Endothelial cell of umbilical vein (primary cell): ENCODE measurements around the gene TPCN2. TPM values are rescaled to one million over a fixed set of nuclear protein-coding genes. Genes with fewer than 3 reads are reported as not detected.
A peak's percentile ranks its signal among the peaks of the same experiment; 100 is the strongest.

Experiments
- BruUV-seq: library from RNA; stranded (reverse); fragments of 400-500 nt; replicated peaks from 2 replicates; lab custom pipeline; 2021; lab: Mats Ljungman, UMichigan
- CTCF ChIA-PET: fragments of 300-600, 350-600 bp; sonication (Branson Sonifier 250); formaldehyde crosslinking; loops from one replicate; lab custom pipeline; 2021; ENCODE audit warnings: antibody characterized with exemption, inconsistent platforms; lab: Charles Lee
- POLR2A ChIA-PET: fragments of 300-600, 350-600 bp; sonication (Branson Sonifier 250); formaldehyde crosslinking; loops from one replicate; lab custom pipeline; 2021; ENCODE audit warnings: antibody characterized with exemption, inconsistent platforms; lab: Charles Lee
- DNase-seq: peaks from one replicate; pipeline ENCODE4 v3.0.0-alpha.2; 2011; ENCODE audit warnings: low read depth, low spot score
- FAIRE-seq: peaks from 2 replicates; lab custom pipeline; 2011; peaks lifted over from hg19 to GRCh38; lab: Jason Lieb, UNC
- H2AFZ ChIP-seq: 2 replicates; pipeline ENCODE4 v1.6.0; 2012; ENCODE audit warnings: low read depth, low read length, control low read depth, inconsistent platforms
- H3K27ac ChIP-seq: 2 replicates; pipeline ENCODE4 v1.5.1; 2011; ENCODE audit warnings: low read depth, mild to moderate bottlenecking, control low read depth, low read length, moderate library complexity; ENCODE audit not compliant: insufficient read depth
- H3K27me3 ChIP-seq, 2 experiments: 2 replicates each; pipeline versions ENCODE4 v1.6.0 to v1.6.1; 2011; ENCODE audit warnings: low read length in 2 of 2, mixed read lengths in 1 of 2; ENCODE audit not compliant: control insufficient read depth in 2 of 2, insufficient read depth in 2 of 2
- H3K36me3 ChIP-seq, 2 experiments: 2 replicates in 1 of 2; 3 replicates in 1 of 2; pipeline ENCODE4 v1.5.1; 2011; ENCODE audit warnings: low read length in 2 of 2, mild to moderate bottlenecking in 1 of 2, moderate library complexity in 1 of 2; ENCODE audit not compliant: control insufficient read depth in 2 of 2, insufficient read depth in 2 of 2; ENCODE audit errors: extremely low read depth in 1 of 2
- H3K4me1 ChIP-seq: 3 replicates; pipeline ENCODE4 v1.5.1; 2011; ENCODE audit warnings: mild to moderate bottlenecking, low read length; ENCODE audit not compliant: control insufficient read depth, insufficient read depth; ENCODE audit errors: extremely low read depth
- H3K4me2 ChIP-seq: 2 replicates; pipeline ENCODE4 v1.6.1; 2011; ENCODE audit warnings: low read length, control low read depth, mixed read lengths; ENCODE audit not compliant: insufficient read depth
- H3K4me3 ChIP-seq, 3 experiments: fragments of 200-600 bp in 1 of 3; sonication (generic), shearing (Covaris generic) in 1 of 3; replicated peaks in 1 of 3; 2 replicates each; pipeline ENCODE4 v1.5.1; 2011 to 2016; ENCODE audit warnings: control low read depth in 3 of 3, low read length in 3 of 3, mild to moderate bottlenecking in 2 of 3, inconsistent platforms in 1 of 3, low read depth in 1 of 3, moderate library complexity in 1 of 3; ENCODE audit not compliant: insufficient read depth in 1 of 3
- H3K79me2 ChIP-seq: 2 replicates; pipeline ENCODE4 v1.6.0; 2012; ENCODE audit warnings: low read length, inconsistent platforms; ENCODE audit not compliant: control insufficient read depth, insufficient read depth
- H3K9ac ChIP-seq: replicated peaks from 2 replicates; pipeline ENCODE3; 2011; ENCODE audit warnings: low read length, control low read depth; ENCODE audit not compliant: insufficient read depth; ENCODE audit errors: extremely low read depth
- H3K9me1 ChIP-seq: replicated peaks from 3 replicates; pipeline ENCODE4 v1.6.0; 2011; ENCODE audit warnings: mild to moderate bottlenecking, low read length; ENCODE audit not compliant: control insufficient read depth, insufficient read depth; ENCODE audit errors: extremely low read depth
- H3K9me3 ChIP-seq: replicated peaks from 2 replicates; pipeline ENCODE4 v1.5.1; 2012; ENCODE audit warnings: low read length, inconsistent platforms; ENCODE audit not compliant: control insufficient read depth, insufficient read depth
- H4K20me1 ChIP-seq: replicated peaks from 2 replicates; pipeline ENCODE3; 2011; ENCODE audit warnings: mild to moderate bottlenecking, low read length; ENCODE audit not compliant: control insufficient read depth, insufficient read depth; ENCODE audit errors: extremely low read depth
- EZH2 ChIP-seq: IDR thresholded peaks from 2 replicates; pipeline ENCODE4 v1.6.1; 2012; ENCODE audit warnings: borderline replicate concordance, low read depth, mild to moderate bottlenecking, moderate library complexity, low read length, inconsistent platforms; ENCODE audit not compliant: severe bottlenecking
- FOS ChIP-seq: IDR thresholded peaks from 2 replicates; pipeline ENCODE4 v1.6.1; 2011; ENCODE audit warnings: mild to moderate bottlenecking, low read length, moderate library complexity, borderline replicate concordance; ENCODE audit not compliant: insufficient read depth
- GATA2 ChIP-seq: IDR thresholded peaks from 2 replicates; pipeline ENCODE4 v1.7.0; 2011; ENCODE audit warnings: low read depth, mild to moderate bottlenecking, moderate library complexity, mixed read lengths, low read length; ENCODE audit not compliant: insufficient read length, insufficient read depth
- JUN ChIP-seq: IDR thresholded peaks from 2 replicates; pipeline ENCODE4 v1.6.1; 2011; ENCODE audit warnings: borderline replicate concordance, low read depth; ENCODE audit not compliant: insufficient read length, insufficient read depth
- MAX ChIP-seq: IDR thresholded peaks from 2 replicates; pipeline ENCODE4 v1.6.1; 2011; ENCODE audit not compliant: insufficient read depth, insufficient read length
- MYC ChIP-seq: IDR thresholded peaks from one replicate; pipeline ENCODE4 v1.6.1; 2011; ENCODE audit warnings: mild to moderate bottlenecking, low read depth, low read length
- POLR2A ChIP-seq: IDR thresholded peaks from 2 replicates; pipeline ENCODE4 v1.6.1; 2012; ENCODE audit warnings: low read depth, mild to moderate bottlenecking, control low read depth, low read length
- POLR2AphosphoS5 ChIP-seq: IDR thresholded peaks from 2 replicates; pipeline ENCODE4 v1.6.1; 2012; ENCODE audit warnings: low read depth, mild to moderate bottlenecking, control low read depth, low read length, moderate library complexity; ENCODE audit not compliant: insufficient read depth
- dilution Hi-C: fragments of 300-500 bp; cut with MboI; formaldehyde crosslinking; loops from one replicate; pipeline ENCODE4 v1.15.0; 2019; ENCODE audit warnings: low sequenced_read_pairs; ENCODE audit not compliant: extremely low pct_ligation_motif_present
- intact Hi-C: fragments of 100-400 bp; cut with micrococcal nuclease; formaldehyde crosslinking; loops from one replicate; pipeline ENCODE4 v1.10.0; 2022
- polyA plus RNA-seq, 4 experiments: library from polyadenylated mRNA; depleted of rRNA in 3 of 4; stranded (reverse) in 3 of 4; unstranded in 1 of 4; fragments of >200 nt; gene quantifications; 2 replicates each; pipeline versions ENCODE4 v1.2.1 to v1.2.3, GENCODE V29; 2011 to 2012; ENCODE audit warnings: missing spikeins in 1 of 4
- total RNA-seq: library from RNA; stranded (reverse); gene quantifications from 2 replicates; pipeline ENCODE4 v1.2.3, GENCODE V29; 2021
- TF ChIP-seq, protein P1 (sequence below), 2 donors: IDR thresholded peaks; 1 replicate in 1 of 2; 2 replicates in 1 of 2; pipeline ENCODE4 v1.5.1; 2011; ENCODE audit warnings: low read length in 2 of 2, mild to moderate bottlenecking in 2 of 2, moderate library complexity in 2 of 2, control low read depth in 1 of 2, inconsistent platforms in 1 of 2, low read depth in 1 of 2; ENCODE audit not compliant: insufficient read depth in 1 of 2; ENCODE audit errors: extremely low read depth in 1 of 2

Gene TPCN2
- total and polyA plus RNA-seq, 2 donors (not counting 3 experiments of a cell fraction or from before 2014, with no cell fraction given): 10.3 to 13.4 TPM

DNA sequence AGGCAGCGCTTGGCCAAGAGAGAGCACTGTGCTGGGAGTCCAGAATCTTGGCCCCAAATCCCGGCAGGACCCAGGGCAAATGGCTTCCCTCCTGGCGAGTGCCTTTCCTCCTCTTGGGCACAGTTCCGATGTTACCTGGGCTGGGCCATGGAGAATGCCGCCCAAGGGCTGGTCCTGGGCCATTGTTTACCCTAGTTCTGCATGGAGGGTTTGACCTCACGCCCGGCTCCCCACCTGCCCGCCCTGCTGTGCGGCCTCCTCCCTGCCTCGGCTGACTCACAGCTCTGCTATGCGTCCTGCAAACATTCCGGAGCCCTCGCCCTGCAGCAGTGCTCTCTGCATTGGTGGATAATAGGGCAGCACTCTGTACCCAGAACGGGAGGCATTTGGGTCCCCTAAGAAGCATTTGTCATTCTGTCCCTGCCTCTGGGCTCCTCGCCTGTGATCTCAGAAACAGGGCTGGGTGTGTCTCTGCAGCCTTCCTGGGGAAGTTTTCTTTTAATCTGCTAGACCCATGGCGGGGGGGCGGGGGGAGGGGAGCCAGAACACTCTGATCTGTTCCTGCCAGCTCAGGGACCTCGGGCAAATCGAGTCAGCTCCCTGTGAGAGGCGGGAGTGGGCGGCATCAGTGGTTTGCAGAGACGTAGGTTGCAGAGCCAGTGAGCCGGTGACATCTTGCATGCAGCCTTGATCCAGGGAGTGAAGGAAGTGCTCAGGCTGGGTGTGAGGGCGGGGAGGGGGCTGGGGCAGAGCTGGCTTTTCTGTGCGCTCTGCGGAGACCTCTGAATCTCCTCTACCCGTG is 74.1 kb downstream of the TPCN2 start:
- Histone ChIP-seq H4K20me1 (no peaks in the 10 kb centered on the region), H3K36me3 (no peaks in the 10 kb centered on the region), H3K9me1 (no peaks in the 10 kb centered on the region), H3K27ac (no peak overlapping the region), H3K79me2 (no peaks in the 10 kb centered on the region), H2AFZ (peak overlapping the region; percentile 48), H3K4me2 (peak overlapping the region; percentile 66), H3K9me3 (no peaks in the 10 kb centered on the region), H3K27me3 (no peaks in the 10 kb centered on the region), H3K4me3 (no peak overlapping the region), H3K9ac (no peak overlapping the region), H3K4me1 (peaks cover 18% of the 10 kb centered on the region)
- dilution Hi-C loops: loop anchor here (25.0 kb wide), 1 partner anchor 539 kb away; no protein-coding TSS in a partner anchor
- ChIA-PET POLR2A (no interaction called here), CTCF (interaction anchor here (0.7 to 1.7 kb wide), 6 partner anchors 8 to 88 kb away, joined by 3 to 7 read pairs (median 3); no protein-coding TSS in a partner anchor)
- intact Hi-C loops: loop anchor here (2.0 to 10.0 kb wide), 2 partner anchors 142 to 518 kb away; partner anchors contain the start of gene CCND1
- DNase-seq (peak; percentile 64), FAIRE-seq (peak; percentile 97)
- TF ChIP-seq JUN (peak; percentile 28), EZH2 (no peak), POLR2A (no peak), MAX (no peak), GATA2 (no peak), POLR2AphosphoS5 (peak; percentile 71), FOS (peak; percentile 92), MYC (no peak)
- TF ChIP-seq, protein P1, sequence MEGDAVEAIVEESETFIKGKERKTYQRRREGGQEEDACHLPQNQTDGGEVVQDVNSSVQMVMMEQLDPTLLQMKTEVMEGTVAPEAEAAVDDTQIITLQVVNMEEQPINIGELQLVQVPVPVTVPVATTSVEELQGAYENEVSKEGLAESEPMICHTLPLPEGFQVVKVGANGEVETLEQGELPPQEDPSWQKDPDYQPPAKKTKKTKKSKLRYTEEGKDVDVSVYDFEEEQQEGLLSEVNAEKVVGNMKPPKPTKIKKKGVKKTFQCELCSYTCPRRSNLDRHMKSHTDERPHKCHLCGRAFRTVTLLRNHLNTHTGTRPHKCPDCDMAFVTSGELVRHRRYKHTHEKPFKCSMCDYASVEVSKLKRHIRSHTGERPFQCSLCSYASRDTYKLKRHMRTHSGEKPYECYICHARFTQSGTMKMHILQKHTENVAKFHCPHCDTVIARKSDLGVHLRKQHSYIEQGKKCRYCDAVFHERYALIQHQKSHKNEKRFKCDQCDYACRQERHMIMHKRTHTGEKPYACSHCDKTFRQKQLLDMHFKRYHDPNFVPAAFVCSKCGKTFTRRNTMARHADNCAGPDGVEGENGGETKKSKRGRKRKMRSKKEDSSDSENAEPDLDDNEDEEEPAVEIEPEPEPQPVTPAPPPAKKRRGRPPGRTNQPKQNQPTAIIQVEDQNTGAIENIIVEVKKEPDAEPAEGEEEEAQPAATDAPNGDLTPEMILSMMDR (IDR thresholded peaks at IDR 0.05; ENCODE audit: extremely low read depth in 1 of 2, insufficient read depth in 1 of 2, low read depth in 1 of 2, low read length in 2 of 2): no peak
- no TSS peak for BruUV-seq
